Neural progenitor cell (in vitro differentiated cells): ENCODE data around the gene RABGAP1. TPM values are rescaled to one million over a fixed set of nuclear protein-coding genes. Genes with fewer than 3 reads are reported as not detected.

ENCODE experiments used
- DNase-seq: peaks from one replicate; pipeline ENCODE4 v3.0.0-alpha.2; 2016; ENCODE audit warnings: low spot score
- H2AFZ ChIP-seq: fragments of 200-600 bp; sonication (generic); replicated peaks from 2 replicates; pipeline ENCODE4 v1.6.1; 2016; ENCODE audit warnings: antibody characterized with exemption
- H3F3A ChIP-seq: fragments of 200-600 bp; sonication (generic); 2 replicates; pipeline ENCODE4 v1.6.1; 2016; ENCODE audit warnings: antibody characterized with exemption, low read depth
- H3K27ac ChIP-seq: fragments of 200-600 bp; sonication (generic); 2 replicates; pipeline ENCODE4 v1.5.1; 2016; ENCODE audit warnings: mild to moderate bottlenecking
- H3K27me3 ChIP-seq: fragments of 200-600 bp; sonication (generic); 2 replicates; pipeline ENCODE4 v1.6.1; 2016; ENCODE audit warnings: mild to moderate bottlenecking, moderate library complexity
- H3K36me3 ChIP-seq: fragments of 200-600 bp; sonication (generic); 2 replicates; pipeline ENCODE4 v1.5.1; 2016
- H3K4me1 ChIP-seq: fragments of 200-600 bp; sonication (generic); 2 replicates; pipeline ENCODE4 v1.6.1; 2016; ENCODE audit warnings: mixed run types
- H3K4me2 ChIP-seq: fragments of 200-600 bp; sonication (generic); 2 replicates; pipeline ENCODE4 v1.6.1; 2016
- H3K4me3 ChIP-seq: fragments of 200-600 bp; sonication (generic); 2 replicates; pipeline ENCODE4 v1.5.1; 2016
- H3K79me2 ChIP-seq: fragments of 200-600 bp; sonication (generic); 2 replicates; pipeline ENCODE4 v1.6.1; 2016; ENCODE audit warnings: low read depth
- H3K9ac ChIP-seq: fragments of 200-600 bp; sonication (generic); 2 replicates; pipeline ENCODE4 v1.6.1; 2016
- H3K9me3 ChIP-seq: fragments of 200-600 bp; sonication (generic); 2 replicates; pipeline ENCODE4 v1.5.1; 2016; ENCODE audit warnings: low read depth
- H4K20me1 ChIP-seq: fragments of 200-600 bp; sonication (generic); 2 replicates; pipeline ENCODE4 v1.6.1; 2016; ENCODE audit warnings: low read depth
- H3K27ac Mint-ChIP-seq: 3 replicates; pipeline ENCODE4 v1.8.0; 2021; ENCODE audit warnings: mixed read lengths
- H3K27me3 Mint-ChIP-seq: 2 replicates; pipeline ENCODE4 v1.8.0; 2022; ENCODE audit warnings: low read depth, mild to moderate bottlenecking, inconsistent platforms, moderate library complexity, mixed read lengths; ENCODE audit not compliant: insufficient read depth
- H3K36me3 Mint-ChIP-seq: 3 replicates; pipeline ENCODE4 v1.8.0; 2021; ENCODE audit warnings: mixed read lengths
- H3K4me1 Mint-ChIP-seq: 3 replicates; pipeline ENCODE4 v1.8.0; 2021; ENCODE audit warnings: mixed read lengths
- H3K4me3 Mint-ChIP-seq: 3 replicates; pipeline ENCODE4 v1.8.0; 2021; ENCODE audit warnings: mild to moderate bottlenecking, moderate library complexity, mixed read lengths
- H3K9me3 Mint-ChIP-seq: 3 replicates; pipeline ENCODE4 v1.8.0; 2020; ENCODE audit warnings: mixed read lengths
- CTCF ChIP-seq: fragments of 200-600 bp; sonication (generic); IDR thresholded peaks from 2 replicates; pipeline ENCODE4 v1.5.1; 2017; ENCODE audit warnings: antibody characterized with exemption, mild to moderate bottlenecking
- EZH2 ChIP-seq: fragments of 200-600 bp; sonication (generic); IDR thresholded peaks from 2 replicates; pipeline ENCODE4 v1.6.1; 2017; ENCODE audit warnings: antibody characterized with exemption, mild to moderate bottlenecking, moderate library complexity
- EZH2phosphoT487 ChIP-seq: fragments of 200-600 bp; sonication (generic); IDR thresholded peaks from 2 replicates; pipeline ENCODE4 v1.6.1; 2017; ENCODE audit warnings: antibody characterized with exemption
- total RNA-seq: library from RNA; depleted of rRNA; stranded (reverse); fragments of >200 nt; gene quantifications from 2 replicates; pipeline ENCODE4 v1.2.3, GENCODE V29; 2015; ENCODE audit warnings: low replicate concordance

RABGAP1 gene
- 48.5 and 55.2 TPM in 2 replicates for total RNA-seq

- TF ChIP-seq CTCF = no peak
- TF ChIP-seq EZH2phosphoT487 = no peak
- TF ChIP-seq EZH2 = no peak
- H3K27me3 Mint-ChIP-seq = peaks cover 2% of the 10 kb centered on the region
- Histone ChIP-seq H3K27ac (peak within 1 kb of the TSS; percentile 88), H3K36me3 (no peaks in the 10 kb centered on the region), H3K9me3 (no peaks in the 10 kb centered on the region), H3K4me3 (peak within 1 kb of the TSS; percentile 82), H3F3A (peaks cover 26% of the 10 kb centered on the region), H3K79me2 (peaks cover 59% of the 10 kb centered on the region), H2AFZ (peak within 1 kb of the TSS; percentile 83), H3K27me3 (no peaks in the 10 kb centered on the region), H3K9ac (peak within 1 kb of the TSS; percentile 87), H3K4me1 (peaks cover 13% of the 10 kb centered on the region), H4K20me1 (peaks cover 43% of the 10 kb centered on the region), H3K4me2 (peak within 1 kb of the TSS; percentile 96)
- H3K27ac Mint-ChIP-seq = peak within 1 kb of the TSS; percentile 82
- H3K4me3 Mint-ChIP-seq = peak within 1 kb of the TSS; percentile 94
- no peaks in the 10 kb centered on the region for H3K9me3 Mint-ChIP-seq
- DNase-seq = peak; percentile 100
- peaks cover 7% of the 10 kb centered on the region for H3K36me3 Mint-ChIP-seq
- H3K4me1 Mint-ChIP-seq = peaks cover 18% of the 10 kb centered on the region
Observed at GRCh38 chr9:122940749-122941581, at the start of gene RABGAP1. RABGAP1 (plus strand) TSS chr9:122941020; CDS start chr9:122957060, 16,040 bp downstream.

- H4K20me1 ChIP-seq = peaks cover 82% of the 10 kb centered on the region
- no peak overlapping the region for H3K27ac Mint-ChIP-seq
- H3K4me1 ChIP-seq = peaks cover 2% of the 10 kb centered on the region
- H3K4me2 ChIP-seq = no peak overlapping the region
- peaks cover 18% of the 10 kb centered on the region for H3K36me3 ChIP-seq
- no peaks in the 10 kb centered on the region for H3K27me3 Mint-ChIP-seq
- H3K9me3 ChIP-seq = no peaks in the 10 kb centered on the region
- DNase-seq = no peak
- TF ChIP-seq EZH2phosphoT487 = no peak
- no peak for TF ChIP-seq EZH2
- no peak for TF ChIP-seq CTCF
- H3K9me3 Mint-ChIP-seq = no peaks in the 10 kb centered on the region
- H2AFZ ChIP-seq = no peak overlapping the region
- H3K27me3 ChIP-seq = no peaks in the 10 kb centered on the region
- H3K79me2 ChIP-seq = peaks cover 94% of the 10 kb centered on the region
- H3K4me1 Mint-ChIP-seq = peaks cover 7% of the 10 kb centered on the region
- H3F3A ChIP-seq = peaks cover 7% of the 10 kb centered on the region
- no peak overlapping the region for H3K4me3 ChIP-seq
- peaks cover 8% of the 10 kb centered on the region for H3K36me3 Mint-ChIP-seq
- no peak overlapping the region for H3K9ac ChIP-seq
- peak overlapping the region; percentile 26 for H3K27ac ChIP-seq
- no peak overlapping the region for H3K4me3 Mint-ChIP-seq
Observed at GRCh38 chr9:122897969-122898368, 42.9 kb upstream of the RABGAP1 start.

GRCh38 chr9:122900791-122901190 lies 40.0 kb upstream of the RABGAP1 start:
- peaks cover 13% of the 10 kb centered on the region for H3K4me1 ChIP-seq
- Mint-ChIP-seq H3K27me3 (no peaks in the 10 kb centered on the region), H3K4me3 (no peak overlapping the region), H3K9me3 (no peaks in the 10 kb centered on the region), H3K36me3 (peaks cover 1% of the 10 kb centered on the region), H3K27ac (no peak overlapping the region), H3K4me1 (peaks cover 22% of the 10 kb centered on the region)
- peaks cover 80% of the 10 kb centered on the region for H4K20me1 ChIP-seq
- peaks cover 92% of the 10 kb centered on the region for H3K79me2 ChIP-seq
- H3K27ac ChIP-seq = no peak overlapping the region
- H3K4me2 ChIP-seq = peak overlapping the region; percentile 12
- no peak overlapping the region for H2AFZ ChIP-seq
- no peaks in the 10 kb centered on the region for H3K9me3 ChIP-seq
- no peak for TF ChIP-seq EZH2
- H3K9ac ChIP-seq = no peak overlapping the region
- no peaks in the 10 kb centered on the region for H3K27me3 ChIP-seq
- peaks cover 23% of the 10 kb centered on the region for H3F3A ChIP-seq
- peaks cover 5% of the 10 kb centered on the region for H3K36me3 ChIP-seq
- no peak for DNase-seq
- no peak overlapping the region for H3K4me3 ChIP-seq

GRCh38 chr9:122904466-122904822 lies 36.4 kb upstream of the RABGAP1 start:
- peak overlapping the region; percentile 99 for H3K4me3 ChIP-seq
- peak; percentile 11 for TF ChIP-seq EZH2
- TF ChIP-seq EZH2phosphoT487 = no peak
- peaks cover 13% of the 10 kb centered on the region for H3K4me1 ChIP-seq
- H3K4me1 Mint-ChIP-seq = peaks cover 21% of the 10 kb centered on the region
- H3K36me3 ChIP-seq = no peaks in the 10 kb centered on the region
- peak; percentile 86 for DNase-seq
- peak overlapping the region; percentile 96 for H3K27ac Mint-ChIP-seq
- H3K36me3 Mint-ChIP-seq = no peaks in the 10 kb centered on the region
- no peaks in the 10 kb centered on the region for H3K27me3 ChIP-seq
- peak overlapping the region; percentile 77 for H2AFZ ChIP-seq
- no peaks in the 10 kb centered on the region for H3K27me3 Mint-ChIP-seq
- H3K79me2 ChIP-seq = peaks cover 64% of the 10 kb centered on the region
- peaks cover 52% of the 10 kb centered on the region for H3F3A ChIP-seq
- peaks cover 44% of the 10 kb centered on the region for H4K20me1 ChIP-seq
- H3K4me2 ChIP-seq = peak overlapping the region; percentile 85
- no peaks in the 10 kb centered on the region for H3K9me3 ChIP-seq
- peak overlapping the region; percentile 96 for H3K4me3 Mint-ChIP-seq
- H3K9ac ChIP-seq = peak overlapping the region; percentile 98
- no peaks in the 10 kb centered on the region for H3K9me3 Mint-ChIP-seq
- H3K27ac ChIP-seq = peak overlapping the region; percentile 93
